GM19452 (cell line): ENCODE data around the gene BBX.

Experiments used
- ATAC-seq: cut with Tn5 transposase; IDR thresholded peaks from one replicate; pipeline ENCODE4 v1.9.1; 2021; ENCODE audit not compliant: unreplicated experiment

The BBX gene

GRCh38 chr3:107522510-107523288 is at the start of gene BBX:
Gene BBX, plus strand, starts transcription at chr3:107522962. Its CDS starts 187,499 bp downstream, at chr3:107710461.
- ATAC-seq: peak; percentile 93

GRCh38 chr3:107476462-107476861 is 46.3 kb upstream of the BBX start:
- ATAC-seq: no peak

GRCh38 chr3:107487490-107487889 is 35.3 kb upstream of the BBX start:
- ATAC-seq: no peak

- no peak for ATAC-seq
These were observed 33.8 kb upstream of the BBX start for GRCh38 chr3:107488942-107489341.

- ATAC-seq: no peak
These were observed 29.6 kb upstream of the BBX start for GRCh38 chr3:107493134-107493533.

GRCh38 chr3:107496855-107497254 is 25.9 kb upstream of the BBX start:
- no peak for ATAC-seq

GRCh38 chr3:107498646-107499045 is 24.1 kb upstream of the BBX start:
- ATAC-seq: no peak

GRCh38 chr3:107506458-107506857 is 16.3 kb upstream of the BBX start:
- no peak for ATAC-seq

GRCh38 chr3:107508331-107508730 is 14.4 kb upstream of the BBX start:
- ATAC-seq: no peak

- no peak for ATAC-seq
These were observed 10.7 kb upstream of the BBX start for GRCh38 chr3:107512108-107512507.

GRCh38 chr3:107514453-107514852 is 8.3 kb upstream of the BBX start:
- ATAC-seq: no peak

- no peak for ATAC-seq
These were observed 6.3 kb upstream of the BBX start for GRCh38 chr3:107516475-107516874.

- no peak for ATAC-seq
These were observed 2.2 kb upstream of the BBX start for GRCh38 chr3:107520535-107520934.

- ATAC-seq: no peak
These were observed 1.2 kb upstream of the BBX start for GRCh38 chr3:107521469-107522059.

GRCh38 chr3:107523289-107523538 is 452 bp downstream of the BBX start:
- peak; percentile 22 for ATAC-seq

GRCh38 chr3:107523539-107524325 is 970 bp downstream of the BBX start:
- peak; percentile 20 for ATAC-seq

GRCh38 chr3:107524326-107524840 is 1.6 kb downstream of the BBX start:
- no peak for ATAC-seq

GRCh38 chr3:107524841-107525643 is 2.3 kb downstream of the BBX start:
- no peak for ATAC-seq

GRCh38 chr3:107525644-107526305 is 3.0 kb downstream of the BBX start:
- ATAC-seq: no peak

- no peak for ATAC-seq
These were observed 9.2 kb downstream of the BBX start for GRCh38 chr3:107531917-107532469.
